SK-N-MC (cell line): Measurements from ENCODE around the gene HGS.
A peak's percentile ranks its signal among the peaks of the same experiment; 100 is the strongest.

Source experiments
- DNase-seq: peaks from one replicate; pipeline ENCODE4 v3.0.0-alpha.2; 2011; ENCODE audit warnings: low read depth, low spot score
- H3K27ac ChIP-seq: fragments of 200-600 bp; sonication (generic); 2 replicates; pipeline ENCODE4 v1.5.1; 2016; ENCODE audit warnings: mixed run types
- H3K36me3 ChIP-seq: fragments of 200-600 bp; sonication (generic); 2 replicates; pipeline ENCODE4 v1.6.1; 2017; ENCODE audit warnings: antibody characterized with exemption, low read length, mixed read lengths; ENCODE audit not compliant: insufficient read depth
- H3K4me3 ChIP-seq: fragments of 200-600 bp; sonication (generic); 2 replicates; pipeline ENCODE4 v1.5.1; 2016
- H3K9ac ChIP-seq: fragments of 200-600 bp; sonication (generic); 2 replicates; pipeline ENCODE4 v1.8.0; 2017; ENCODE audit warnings: mixed run types, mixed read lengths; ENCODE audit not compliant: insufficient read length
- H3K9me3 ChIP-seq: fragments of 200-600 bp; sonication (generic); 2 replicates; pipeline ENCODE4 v1.6.1; 2017; ENCODE audit warnings: low read depth, mild to moderate bottlenecking, antibody characterized with exemption, low read length, moderate library complexity, mixed read lengths
- EZH2 ChIP-seq: fragments of 200-600 bp; sonication (generic); IDR thresholded peaks from one replicate; pipeline ENCODE4 v1.6.1; 2017; ENCODE audit warnings: antibody characterized with exemption
- FOXP2 ChIP-seq: optimal IDR thresholded peaks from 2 replicates; pipeline ENCODE3; 2011; ENCODE audit warnings: mild to moderate bottlenecking, moderate library complexity; ENCODE audit not compliant: insufficient read depth; ENCODE audit errors: extremely low read length, control extremely low read depth
- POLR2AphosphoS5 ChIP-seq: IDR thresholded peaks from 2 replicates; pipeline ENCODE4 v1.6.1; 2012; ENCODE audit warnings: mild to moderate bottlenecking, low read depth, low read length, borderline replicate concordance

The HGS gene

DNA sequence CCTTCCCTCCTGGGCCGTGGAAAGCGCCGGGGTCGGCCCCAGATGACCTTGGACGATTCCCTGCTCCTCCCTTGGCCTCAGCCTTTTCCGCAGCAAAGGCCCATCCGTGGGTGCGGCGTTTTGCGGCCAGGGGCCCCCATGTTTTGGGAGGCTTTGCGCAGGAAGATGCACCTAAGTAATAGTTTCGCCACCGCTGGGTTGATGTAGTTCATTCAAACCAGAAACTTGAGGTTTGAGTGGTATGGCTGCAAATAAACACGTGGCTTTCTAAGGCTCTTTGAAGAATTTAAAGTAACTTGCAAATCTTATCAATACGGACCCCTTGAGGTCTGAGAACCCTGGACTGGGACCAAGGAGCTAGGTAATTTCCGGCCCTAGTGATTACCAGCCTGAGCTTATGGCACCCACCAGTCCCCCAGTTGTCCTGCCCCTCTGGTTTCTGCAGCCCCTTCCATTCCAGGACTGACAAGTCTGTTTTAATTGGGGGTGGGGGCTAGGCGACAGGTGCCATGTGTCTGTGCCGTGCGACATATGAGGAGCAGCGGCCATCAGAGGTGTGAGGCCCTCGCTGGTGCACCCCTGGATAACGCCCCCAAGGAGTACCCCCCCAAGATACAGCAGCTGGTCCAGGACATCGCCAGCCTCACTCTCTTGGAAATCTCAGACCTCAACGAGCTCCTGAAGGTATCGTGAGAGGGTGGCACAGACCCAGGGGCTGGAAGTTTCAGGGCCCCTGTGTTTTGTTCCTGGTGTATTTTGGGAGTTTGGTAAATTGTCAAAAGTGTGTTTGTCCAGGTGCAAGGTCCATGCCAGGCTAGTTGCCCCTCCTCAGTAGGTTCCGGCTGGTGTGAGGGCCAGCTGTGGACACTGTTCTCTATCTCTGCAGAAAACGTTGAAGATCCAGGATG, 20.2 kb downstream of the HGS start:
- TF ChIP-seq POLR2AphosphoS5, result no peak
- no peak for TF ChIP-seq FOXP2
- TF ChIP-seq EZH2, result no peak
- Histone ChIP-seq H3K36me3 (peaks cover 60% of the 10 kb centered on the region), H3K4me3 (peak overlapping the region; percentile 95), H3K9me3 (no peaks in the 10 kb centered on the region), H3K27ac (peak overlapping the region; percentile 81), H3K9ac (peak overlapping the region; percentile 99)
- no peak for DNase-seq

DNA sequence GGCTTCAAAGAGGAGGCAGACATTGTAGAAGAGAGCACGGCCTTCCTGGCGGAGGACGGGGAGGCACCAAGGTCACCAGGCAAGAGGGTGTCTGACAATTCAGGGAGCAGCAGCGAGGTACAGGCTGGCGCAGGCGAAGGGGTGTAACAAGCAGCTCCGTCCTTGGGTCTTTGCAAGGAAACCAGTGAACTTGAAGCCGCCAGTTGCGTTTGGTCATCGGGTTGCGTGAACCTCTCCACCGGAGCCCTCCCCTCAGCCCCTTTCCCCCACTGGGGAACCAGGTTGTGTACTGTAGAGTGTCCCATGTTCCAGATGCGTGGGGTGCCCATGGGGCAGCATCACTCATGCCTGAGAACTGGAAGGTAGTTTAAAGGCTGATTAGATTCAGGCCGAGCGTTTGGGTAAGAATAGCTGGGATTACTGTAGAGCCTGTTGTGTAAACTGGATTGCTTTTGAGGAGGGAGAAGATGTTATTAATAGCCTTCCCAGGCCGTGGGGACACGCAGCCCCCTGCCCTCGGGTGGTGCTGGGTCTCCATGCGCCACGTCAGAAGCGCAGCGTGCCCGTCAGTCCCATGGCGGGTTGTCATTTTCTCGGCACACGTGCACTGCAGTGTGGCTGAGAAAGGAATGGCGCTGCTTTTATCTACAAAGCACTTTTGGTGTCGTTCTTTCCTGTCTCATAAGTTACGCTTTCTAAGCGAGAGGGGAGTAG, 21.9 kb downstream of the HGS start:
- Histone ChIP-seq H3K4me3 (no peak overlapping the region), H3K9me3 (no peaks in the 10 kb centered on the region), H3K36me3 (peaks cover 50% of the 10 kb centered on the region), H3K9ac (no peak overlapping the region), H3K27ac (peak overlapping the region; percentile 31; the same call in 1 of the 2 replicates)
- no peak for DNase-seq
- no peak for TF ChIP-seq EZH2
- TF ChIP-seq FOXP2, result no peak
- TF ChIP-seq POLR2AphosphoS5, result no peak

DNA sequence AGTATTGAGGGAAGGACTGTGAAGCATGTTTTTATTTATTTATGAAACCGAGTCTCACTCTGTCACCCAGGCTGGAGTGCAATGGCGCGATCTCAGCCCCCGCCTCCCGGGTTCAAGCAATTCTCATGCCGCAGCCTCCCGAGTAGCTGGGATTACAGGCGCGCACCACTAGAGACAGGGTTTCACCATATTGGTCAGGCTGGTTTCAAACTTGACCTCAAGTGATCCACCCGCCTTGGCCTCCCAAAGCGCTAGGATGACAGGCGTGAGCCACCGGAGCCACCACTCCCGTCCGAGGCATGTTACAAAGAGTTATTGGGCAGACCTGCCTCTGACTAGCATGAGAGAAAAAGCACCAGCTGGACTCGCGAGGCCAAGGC, 22.4 kb downstream of the HGS start:
- TF ChIP-seq EZH2 (no peak), POLR2AphosphoS5 (no peak), FOXP2 (no peak)
- DNase-seq, result no peak
- no peak overlapping the region for H3K27ac ChIP-seq
- peaks cover 45% of the 10 kb centered on the region for H3K36me3 ChIP-seq
- H3K9ac ChIP-seq, result no peak overlapping the region
- H3K9me3 ChIP-seq, result no peaks in the 10 kb centered on the region
- no peak overlapping the region for H3K4me3 ChIP-seq

DNA sequence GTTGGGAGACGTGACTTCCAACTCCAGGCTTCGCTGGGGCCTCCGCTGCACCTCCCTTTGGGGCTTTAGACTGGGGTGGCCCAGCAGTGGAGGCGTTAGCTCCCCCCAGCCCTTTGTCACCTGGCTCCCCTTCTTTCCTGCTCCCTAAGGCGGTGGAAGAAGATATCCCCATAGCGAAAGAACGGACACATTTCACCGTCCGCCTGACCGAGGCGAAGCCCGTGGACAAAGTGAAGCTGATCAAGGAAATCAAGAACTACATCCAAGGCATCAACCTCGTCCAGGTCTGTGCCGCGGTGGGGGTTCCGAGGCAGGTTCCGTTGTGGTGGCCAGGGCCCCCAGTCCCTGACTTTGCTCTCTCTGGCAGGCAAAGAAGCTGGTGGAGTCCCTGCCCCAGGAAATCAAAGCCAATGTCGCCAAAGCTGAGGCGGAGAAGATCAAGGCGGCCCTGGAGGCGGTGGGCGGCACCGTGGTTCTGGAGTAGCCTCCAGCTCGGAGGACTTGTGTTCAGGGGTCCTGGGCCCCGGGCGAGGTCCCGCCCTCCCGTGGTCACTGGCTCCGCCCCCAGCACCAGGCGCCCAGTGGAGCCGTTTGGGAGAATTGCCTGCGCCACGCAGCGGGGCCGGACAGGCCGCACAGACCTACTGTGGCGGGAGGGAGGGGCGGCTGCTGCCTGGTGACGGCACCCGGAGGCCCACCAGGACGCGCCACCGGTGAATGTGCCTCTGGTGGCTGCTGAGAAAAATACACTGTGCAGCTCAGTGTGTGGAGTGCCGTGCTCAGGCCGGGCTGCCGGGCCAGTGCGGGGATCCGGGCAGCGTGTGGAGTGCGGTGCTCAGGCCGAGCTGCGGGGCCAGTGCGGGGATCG, 23.2 kb downstream of the HGS start:
- TF ChIP-seq EZH2 (no peak), FOXP2 (no peak), POLR2AphosphoS5 (no peak)
- no peak overlapping the region for H3K9ac ChIP-seq
- no peak for DNase-seq
- 0 out of 2 replicates have a peak overlapping the region, but pooled peaks have one; percentile 9 for H3K27ac ChIP-seq
- H3K36me3 ChIP-seq, result peaks cover 39% of the 10 kb centered on the region
- H3K4me3 ChIP-seq, result no peak overlapping the region
- no peaks in the 10 kb centered on the region for H3K9me3 ChIP-seq

GRCh38 chr17:81707725-81708646, 24.2 kb downstream of the HGS start:
- peaks cover 39% of the 10 kb centered on the region for H3K36me3 ChIP-seq
- no peak for DNase-seq
- H3K27ac ChIP-seq, result 0 out of 2 replicates have a peak overlapping the region, but pooled peaks have one; percentile 31
- TF ChIP-seq POLR2AphosphoS5, result no peak
- no peak for TF ChIP-seq EZH2
- no peak overlapping the region for H3K4me3 ChIP-seq
- no peak overlapping the region for H3K9ac ChIP-seq
- H3K9me3 ChIP-seq, result no peaks in the 10 kb centered on the region

- Histone ChIP-seq H3K27ac (peak overlapping the region; percentile 31; the same call in 1 of the 2 replicates), H3K4me3 (no peak overlapping the region), H3K9ac (no peak overlapping the region), H3K36me3 (peaks cover 39% of the 10 kb centered on the region), H3K9me3 (no peaks in the 10 kb centered on the region)
- TF ChIP-seq EZH2, result no peak
- peak; percentile 19; the same call in 1 of the 2 replicates for TF ChIP-seq POLR2AphosphoS5
- no peak for TF ChIP-seq FOXP2
- DNase-seq, result no peak
These were observed 25.0 kb downstream of the HGS start for GRCh38 chr17:81708739-81709185.
